WI38 (cell line): ENCODE measurements around the gene ABLIM1.

Experiments
- H3K4me3 ChIP-seq: 2 replicates; pipeline ENCODE4 v1.5.1; 2011; ENCODE audit warnings: low read depth, mild to moderate bottlenecking, control low read depth, low read length
- TF ChIP-seq, protein P1 (sequence below): IDR thresholded peaks from 2 replicates; pipeline ENCODE4 v1.5.1; 2012; ENCODE audit warnings: low read depth, mild to moderate bottlenecking, control low read depth, low read length

Gene ABLIM1

DNA sequence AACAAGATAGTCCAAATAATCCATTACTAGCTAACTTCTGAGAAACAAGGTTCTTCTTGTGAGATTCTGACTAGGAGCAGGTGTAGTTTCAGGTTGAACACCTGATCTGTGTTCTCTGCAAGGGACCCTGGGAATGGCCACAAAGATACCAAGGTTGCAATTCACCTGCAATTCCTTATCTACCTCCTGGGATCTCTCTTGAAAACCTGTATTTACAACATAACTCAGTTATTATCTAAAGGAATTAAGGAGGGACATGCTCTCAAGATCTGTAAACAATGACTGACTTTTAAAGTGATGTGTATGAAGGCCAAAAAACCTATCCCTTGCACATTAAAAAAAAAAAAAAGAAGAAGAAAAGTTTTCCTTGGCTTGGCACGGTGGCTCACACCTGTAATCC is 54.8 kb downstream of the ABLIM1 start:
- no peak overlapping the region for H3K4me3 ChIP-seq
- TF ChIP-seq, protein P1, sequence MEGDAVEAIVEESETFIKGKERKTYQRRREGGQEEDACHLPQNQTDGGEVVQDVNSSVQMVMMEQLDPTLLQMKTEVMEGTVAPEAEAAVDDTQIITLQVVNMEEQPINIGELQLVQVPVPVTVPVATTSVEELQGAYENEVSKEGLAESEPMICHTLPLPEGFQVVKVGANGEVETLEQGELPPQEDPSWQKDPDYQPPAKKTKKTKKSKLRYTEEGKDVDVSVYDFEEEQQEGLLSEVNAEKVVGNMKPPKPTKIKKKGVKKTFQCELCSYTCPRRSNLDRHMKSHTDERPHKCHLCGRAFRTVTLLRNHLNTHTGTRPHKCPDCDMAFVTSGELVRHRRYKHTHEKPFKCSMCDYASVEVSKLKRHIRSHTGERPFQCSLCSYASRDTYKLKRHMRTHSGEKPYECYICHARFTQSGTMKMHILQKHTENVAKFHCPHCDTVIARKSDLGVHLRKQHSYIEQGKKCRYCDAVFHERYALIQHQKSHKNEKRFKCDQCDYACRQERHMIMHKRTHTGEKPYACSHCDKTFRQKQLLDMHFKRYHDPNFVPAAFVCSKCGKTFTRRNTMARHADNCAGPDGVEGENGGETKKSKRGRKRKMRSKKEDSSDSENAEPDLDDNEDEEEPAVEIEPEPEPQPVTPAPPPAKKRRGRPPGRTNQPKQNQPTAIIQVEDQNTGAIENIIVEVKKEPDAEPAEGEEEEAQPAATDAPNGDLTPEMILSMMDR = no peak

DNA sequence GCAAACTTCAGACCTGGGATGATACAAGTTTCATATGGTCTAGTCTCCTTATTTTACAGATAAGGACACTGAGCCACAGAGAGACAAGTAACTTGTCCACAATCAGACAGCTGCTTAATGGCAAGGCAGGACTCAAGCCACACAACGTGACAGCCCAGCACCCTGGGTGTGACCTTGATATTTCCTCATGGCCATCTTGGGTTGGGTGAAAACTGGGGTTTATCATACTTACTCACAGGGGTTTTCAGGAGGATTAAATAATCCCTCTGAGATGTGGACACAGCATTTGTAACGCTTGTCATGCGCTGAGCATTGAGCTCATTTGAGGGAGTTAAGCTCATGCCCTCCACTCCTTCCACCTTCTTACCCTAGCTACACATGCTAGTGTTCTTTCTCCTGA is 58.0 kb downstream of the ABLIM1 start:
- no peak overlapping the region for H3K4me3 ChIP-seq
- TF ChIP-seq, protein P1 = no peak

DNA sequence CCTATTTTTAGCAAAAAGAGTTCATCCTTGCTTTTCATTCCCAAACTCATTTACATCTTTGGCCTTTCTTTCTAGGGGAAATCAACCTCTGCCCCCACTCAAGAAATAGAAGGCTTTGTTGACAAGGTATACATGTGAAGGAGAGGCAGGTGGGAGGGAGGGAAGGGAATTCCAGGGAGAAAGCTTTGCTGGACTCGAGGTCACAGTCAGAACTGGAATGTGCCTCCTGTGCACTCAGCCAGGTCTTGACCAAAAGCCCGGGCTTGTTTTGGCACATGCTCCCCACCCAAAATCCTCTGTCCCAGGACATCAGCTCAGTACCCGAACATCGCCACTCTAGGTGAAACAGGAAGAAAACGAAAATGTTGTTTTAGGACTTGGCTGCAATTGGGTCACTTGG is 61.3 kb downstream of the ABLIM1 start:
- no peak overlapping the region for H3K4me3 ChIP-seq
- TF ChIP-seq, protein P1 = no peak

DNA sequence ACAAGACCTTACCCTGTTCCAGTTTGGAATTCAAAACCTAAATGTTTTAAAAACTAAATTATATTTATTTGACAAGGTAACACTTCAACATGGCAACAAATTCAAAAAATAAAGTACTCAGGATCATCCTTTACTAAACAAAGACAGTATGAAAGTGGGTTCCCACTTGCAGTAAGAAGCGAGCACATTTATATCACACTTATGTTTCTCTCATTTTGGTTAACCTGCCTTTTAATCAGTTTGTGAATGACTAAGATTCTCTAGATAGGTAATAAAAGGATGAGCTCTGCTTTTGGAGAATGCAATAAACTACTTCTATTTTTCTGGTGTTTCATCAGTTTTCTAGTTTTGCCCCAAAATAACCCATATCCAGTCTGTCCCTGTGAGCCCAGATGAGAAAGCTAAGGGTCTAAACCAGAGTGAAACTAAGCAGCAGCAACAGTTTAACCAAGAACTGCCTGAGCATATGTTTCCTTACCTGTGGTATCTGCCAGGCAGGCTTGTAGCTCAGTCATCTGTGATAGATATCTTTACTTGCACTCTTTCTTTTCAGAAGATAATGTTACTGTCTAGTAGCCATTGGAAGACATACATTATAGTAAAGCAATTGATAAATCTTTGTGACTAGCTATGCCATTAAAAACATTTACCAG is 64.1 kb downstream of the ABLIM1 start:
- TF ChIP-seq, protein P1 = no peak
- no peak overlapping the region for H3K4me3 ChIP-seq

DNA sequence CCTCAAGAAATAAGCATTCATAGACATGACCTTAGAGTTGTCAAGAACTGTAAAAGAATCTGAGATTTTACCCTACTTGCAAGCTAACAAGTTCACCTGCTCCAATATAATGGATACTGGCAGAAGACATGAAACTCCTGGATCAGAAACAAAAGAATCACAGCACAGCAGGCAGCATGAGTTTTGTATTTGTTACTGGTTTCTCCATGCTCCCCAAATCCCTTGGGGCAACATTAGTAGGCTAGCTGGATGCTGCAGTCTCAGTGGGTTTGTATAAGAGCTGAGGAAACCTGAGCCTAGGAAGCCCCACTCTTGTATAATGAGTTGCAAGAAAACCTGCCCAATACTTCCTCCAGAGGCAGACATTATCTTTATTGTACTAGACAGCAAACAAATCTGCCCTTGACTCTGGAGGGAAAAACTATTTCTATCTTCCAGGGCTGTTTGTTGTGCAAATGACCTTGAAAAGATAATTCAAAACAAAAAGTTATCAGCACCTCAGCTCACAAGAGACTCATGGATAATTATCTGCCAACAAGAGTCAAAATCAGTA is 64.8 kb downstream of the ABLIM1 start:
- H3K4me3 ChIP-seq = no peak overlapping the region
- TF ChIP-seq, protein P1 = no peak

DNA sequence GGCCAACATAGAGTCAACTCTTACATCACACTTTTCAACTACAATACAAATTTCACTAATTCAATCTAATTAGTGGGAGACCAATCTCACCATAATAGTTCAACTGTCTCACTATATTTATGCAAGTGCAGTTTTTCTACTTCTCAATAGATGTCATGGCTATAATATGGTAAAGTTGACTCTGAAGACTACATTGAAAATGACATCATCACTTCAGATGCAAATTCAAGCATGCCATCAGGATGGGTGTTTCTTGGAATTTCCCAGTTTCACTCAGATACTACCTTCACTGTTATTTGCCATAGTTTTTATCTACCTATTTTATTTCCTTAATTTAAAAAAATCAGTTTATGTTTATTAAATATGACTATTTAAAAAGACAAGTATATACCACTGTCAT is 67.1 kb downstream of the ABLIM1 start:
- TF ChIP-seq, protein P1 = no peak
- no peak overlapping the region for H3K4me3 ChIP-seq

DNA sequence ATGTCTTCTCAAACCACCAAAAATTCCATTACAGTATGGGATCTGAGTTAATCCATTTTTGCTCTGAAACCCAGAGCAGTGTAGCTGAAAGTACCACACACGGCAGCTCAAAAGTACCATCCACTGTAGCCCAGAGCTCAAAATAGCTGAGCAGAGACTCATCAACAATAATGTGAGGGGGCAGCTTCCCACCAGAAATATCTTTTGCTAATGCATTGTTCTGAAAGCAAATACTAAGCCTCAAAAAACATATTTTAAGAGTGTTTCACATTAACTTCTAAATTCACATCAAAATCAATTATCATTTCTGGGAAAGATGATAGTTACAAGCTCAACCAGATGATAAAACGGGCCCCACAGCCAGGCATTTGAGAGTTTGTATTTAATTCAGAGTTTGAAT is 73.7 kb downstream of the ABLIM1 start:
- TF ChIP-seq, protein P1 = no peak
- H3K4me3 ChIP-seq = no peak overlapping the region
